ENCODE data around the gene NFATC3.

- no peak for TF ChIP-seq ZNF384 (IDR thresholded peaks at IDR 0.05)
- TF ChIP-seq BHLHE40 (IDR thresholded peaks at IDR 0.05; ENCODE audit: borderline replicate concordance) = no peak
- TF ChIP-seq ELF4 (IDR thresholded peaks at IDR 0.05) = no peak
- no peak for TF ChIP-seq SP1 (IDR thresholded peaks at IDR 0.05)
- no peak for TF ChIP-seq TARDBP (IDR thresholded peaks at IDR 0.05)
- TF ChIP-seq FOXA1 (IDR thresholded peaks at IDR 0.05) = no peak
- no peak for TF ChIP-seq ARNT (IDR thresholded peaks at IDR 0.05)
- no peak for TF ChIP-seq FOXK2 (IDR thresholded peaks at IDR 0.05)
- TF ChIP-seq SUZ12 (IDR thresholded peaks at IDR 0.05) = no peak
- TF ChIP-seq L3MBTL2 (conservative IDR thresholded peaks at IDR 0.05) = no peak
- TF ChIP-seq CTBP1 (IDR thresholded peaks at IDR 0.05; ENCODE audit: borderline replicate concordance) = no peak
- no peak for TF ChIP-seq PKNOX1 (IDR thresholded peaks at IDR 0.05)
- no peak for TF ChIP-seq FOXM1 (IDR thresholded peaks at IDR 0.05; ENCODE audit: borderline replicate concordance)
Measured at GRCh38 chr16:68113765-68114240, 28.6 kb downstream of the NFATC3 start.

Measured in HEK293T (cell line).